Ascending aorta (tissue), 2 donors: Measurements from ENCODE around the gene PWP2. TPM values are rescaled to one million over a fixed set of nuclear protein-coding genes. Genes with fewer than 3 reads are reported as not detected.

ENCODE experiments used
- DNase-seq, 2 donors: peaks; one replicate each; pipeline ENCODE4 v3.0.0-alpha.2; 2019; ENCODE audit warnings: low spot score in 2 of 2
- H3K27ac ChIP-seq, 2 donors: fragments of 200-600 bp; sonication (generic); one replicate each; pipeline ENCODE4 v1.5.1; 2016 to 2017; ENCODE audit warnings: mild to moderate bottlenecking in 1 of 2
- H3K27me3 ChIP-seq: fragments of 200-600 bp; sonication (generic); one replicate; pipeline ENCODE4 v1.5.1; 2017
- H3K36me3 ChIP-seq, 2 donors: fragments of 200-600 bp; sonication (generic); one replicate each; pipeline ENCODE4 v1.5.1; 2016
- H3K4me1 ChIP-seq, 2 donors: fragments of 200-600 bp; sonication (generic); one replicate each; pipeline ENCODE4 v1.5.1; 2016 to 2017; ENCODE audit warnings: mild to moderate bottlenecking in 1 of 2
- H3K4me3 ChIP-seq, 2 donors: fragments of 200-600 bp; sonication (generic); one replicate each; pipeline ENCODE4 v1.5.1; 2016 to 2017; ENCODE audit warnings: mild to moderate bottlenecking in 1 of 2
- H3K9me3 ChIP-seq, 2 donors: fragments of 200-600 bp; sonication (generic); one replicate each; pipeline ENCODE4 v1.5.1; 2016
- CTCF ChIP-seq, 3 experiments: fragments of 200-600 bp in 2 of 3; fragments of 450-650 bp in 1 of 3; sonication (generic) in 2 of 3; IDR thresholded peaks; one replicate each; pipeline ENCODE4 v1.5.1; 2016 to 2019; ENCODE audit warnings: antibody characterized with exemption in 3 of 3, mild to moderate bottlenecking in 1 of 3, moderate library complexity in 1 of 3
- intact Hi-C: fragments of 100-400 bp; cut with DNase I; formaldehyde crosslinking; loops from one replicate; pipeline ENCODE4 v1.15.1; 2023
- total RNA-seq: library from RNA; depleted of rRNA; stranded (reverse); fragments of >200 nt; gene quantifications from one replicate; pipeline ENCODE4 v1.1.0, GENCODE V29; 2016

Gene PWP2
- total RNA-seq, 1 donor from 2014 or later: 2.7 TPM

GRCh38 chr21:44088401-44088780 is 18.8 kb upstream of the PWP2 start:
- no peak for TF ChIP-seq CTCF (IDR thresholded peaks at IDR 0.05)
- Histone ChIP-seq H3K36me3 (peaks cover 63 to 82% of the 10 kb centered on the region in 2 donors), H3K4me3 (no peak overlapping the region), H3K27me3 (no peaks in the 10 kb centered on the region), H3K4me1 (no peaks in the 10 kb centered on the region), H3K27ac (no peak overlapping the region), H3K9me3 (no peaks in the 10 kb centered on the region)
- intact Hi-C loops: no loop called here
- peak in 1 of 2 donors; percentile 38 for DNase-seq

- Histone ChIP-seq H3K4me3 (no peak overlapping the region), H3K36me3 (peaks cover 63 to 83% of the 10 kb centered on the region in 2 donors), H3K27me3 (no peaks in the 10 kb centered on the region), H3K27ac (no peak overlapping the region), H3K4me1 (no peaks in the 10 kb centered on the region), H3K9me3 (no peaks in the 10 kb centered on the region)
- peak in 1 of 2 donors; percentile 60 for DNase-seq
- no peak for TF ChIP-seq CTCF (IDR thresholded peaks at IDR 0.05)
- intact Hi-C loops: no loop called here
These were observed 17.9 kb upstream of the PWP2 start for GRCh38 chr21:44089001-44089911.

GRCh38 chr21:44090325-44090724 is 16.9 kb upstream of the PWP2 start:
- peak in 1 of 2 donors; percentile 54 for DNase-seq
- Histone ChIP-seq H3K27ac (no peak overlapping the region), H3K27me3 (no peaks in the 10 kb centered on the region), H3K4me3 (no peak overlapping the region), H3K4me1 (no peaks in the 10 kb centered on the region), H3K9me3 (no peaks in the 10 kb centered on the region), H3K36me3 (peaks cover 60 to 82% of the 10 kb centered on the region in 2 donors)
- TF ChIP-seq CTCF (IDR thresholded peaks at IDR 0.05): no peak
- intact Hi-C loops: no loop called here

DNA sequence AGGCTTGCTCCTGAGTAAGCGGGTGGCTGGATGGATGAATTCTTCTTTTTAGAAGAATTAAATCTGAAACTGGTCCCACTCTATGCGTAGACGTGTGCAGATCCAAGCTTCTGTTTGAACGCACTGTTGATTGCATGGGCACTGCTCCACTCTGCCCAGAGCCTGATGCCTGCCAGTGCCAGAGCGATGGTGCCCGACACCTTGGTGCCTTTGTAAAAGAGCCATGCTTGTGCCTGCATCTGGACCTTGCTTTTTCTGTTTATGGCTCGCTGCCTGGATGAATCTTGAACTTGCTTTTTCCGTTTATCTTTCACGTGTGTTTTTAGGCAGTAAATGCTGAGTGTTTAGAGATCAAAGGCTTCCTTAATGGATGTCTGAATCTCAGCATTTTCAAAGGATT is 15.0 kb upstream of the PWP2 start:
- DNase-seq: peak in 1 of 2 donors; percentile 54
- intact Hi-C loops: no loop called here
- H3K27ac ChIP-seq: no peak overlapping the region
- no peak for TF ChIP-seq CTCF (IDR thresholded peaks at IDR 0.05)
- H3K4me1 ChIP-seq: no peaks in the 10 kb centered on the region
- no peak overlapping the region for H3K4me3 ChIP-seq
- peaks cover 47 to 78% of the 10 kb centered on the region in 2 donors for H3K36me3 ChIP-seq
- no peaks in the 10 kb centered on the region for H3K27me3 ChIP-seq
- H3K9me3 ChIP-seq: no peaks in the 10 kb centered on the region

- Histone ChIP-seq H3K27ac (no peak overlapping the region), H3K36me3 (peaks cover 42 to 62% of the 10 kb centered on the region in 2 donors), H3K9me3 (no peaks in the 10 kb centered on the region), H3K27me3 (no peaks in the 10 kb centered on the region), H3K4me3 (no peak overlapping the region), H3K4me1 (no peaks in the 10 kb centered on the region)
- intact Hi-C loops: no loop called here
- TF ChIP-seq CTCF (IDR thresholded peaks at IDR 0.05): no peak
- peak in 1 of 2 donors; percentile 22 for DNase-seq
These were observed 13.4 kb upstream of the PWP2 start for GRCh38 chr21:44093761-44094160.
